GM13977 (cell line): ENCODE results near the gene NGF.
"Not testable (repeated sequence)": the region's sequence is repeated elsewhere in the genome, so short reads cannot be mapped to it uniquely, and the experiment has no call there.

ENCODE experiments used
- DNase-seq: peaks from one replicate; pipeline ENCODE4 v3.0.0; 2012; ENCODE audit warnings: low spot score
- in situ Hi-C: fragments of 300-500 bp; cut with MboI; formaldehyde crosslinking; loops from one replicate; pipeline ENCODE4 v1.12.0; 2022; ENCODE audit warnings: low sequenced_read_pairs, low pct_unique_long_range_greater_than_20kb, mixed read lengths, inconsistent platforms; ENCODE audit not compliant: unreplicated experiment
- TF ChIP-seq, protein P1 (sequence below): IDR thresholded peaks from 2 replicates; pipeline ENCODE4 v1.5.1; 2012; ENCODE audit warnings: mild to moderate bottlenecking, control low read depth; ENCODE audit not compliant: insufficient read depth; ENCODE audit errors: extremely low read depth, missing control alignments

NGF gene

DNA sequence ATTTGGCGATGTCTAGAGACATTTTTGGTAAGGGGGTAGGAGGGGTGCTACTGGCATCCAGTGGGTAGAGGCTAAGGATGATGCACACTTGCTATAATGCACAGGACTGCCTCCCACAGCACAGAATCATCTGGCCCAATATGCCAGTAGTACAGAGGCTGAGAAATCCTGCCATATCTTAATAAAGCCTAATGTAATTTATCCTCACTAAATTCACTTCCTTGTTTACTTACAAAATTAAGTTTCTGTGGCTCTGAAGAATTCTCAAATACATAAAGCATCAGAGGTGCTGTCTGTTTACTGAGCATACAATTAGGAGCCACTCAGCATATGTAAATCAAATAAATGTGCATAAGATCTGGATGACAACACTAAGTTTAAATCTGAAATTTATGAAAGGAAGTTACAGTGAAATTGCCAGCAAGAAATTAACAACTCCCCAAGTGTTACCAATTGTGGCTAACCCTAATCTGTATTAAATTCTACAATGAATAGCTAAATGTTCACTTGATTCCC, 26.5 kb downstream of the NGF start:
- TF ChIP-seq, protein P1, sequence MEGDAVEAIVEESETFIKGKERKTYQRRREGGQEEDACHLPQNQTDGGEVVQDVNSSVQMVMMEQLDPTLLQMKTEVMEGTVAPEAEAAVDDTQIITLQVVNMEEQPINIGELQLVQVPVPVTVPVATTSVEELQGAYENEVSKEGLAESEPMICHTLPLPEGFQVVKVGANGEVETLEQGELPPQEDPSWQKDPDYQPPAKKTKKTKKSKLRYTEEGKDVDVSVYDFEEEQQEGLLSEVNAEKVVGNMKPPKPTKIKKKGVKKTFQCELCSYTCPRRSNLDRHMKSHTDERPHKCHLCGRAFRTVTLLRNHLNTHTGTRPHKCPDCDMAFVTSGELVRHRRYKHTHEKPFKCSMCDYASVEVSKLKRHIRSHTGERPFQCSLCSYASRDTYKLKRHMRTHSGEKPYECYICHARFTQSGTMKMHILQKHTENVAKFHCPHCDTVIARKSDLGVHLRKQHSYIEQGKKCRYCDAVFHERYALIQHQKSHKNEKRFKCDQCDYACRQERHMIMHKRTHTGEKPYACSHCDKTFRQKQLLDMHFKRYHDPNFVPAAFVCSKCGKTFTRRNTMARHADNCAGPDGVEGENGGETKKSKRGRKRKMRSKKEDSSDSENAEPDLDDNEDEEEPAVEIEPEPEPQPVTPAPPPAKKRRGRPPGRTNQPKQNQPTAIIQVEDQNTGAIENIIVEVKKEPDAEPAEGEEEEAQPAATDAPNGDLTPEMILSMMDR: no peak
- DNase-seq: no peak
- in situ Hi-C loops: no loop called here

DNA sequence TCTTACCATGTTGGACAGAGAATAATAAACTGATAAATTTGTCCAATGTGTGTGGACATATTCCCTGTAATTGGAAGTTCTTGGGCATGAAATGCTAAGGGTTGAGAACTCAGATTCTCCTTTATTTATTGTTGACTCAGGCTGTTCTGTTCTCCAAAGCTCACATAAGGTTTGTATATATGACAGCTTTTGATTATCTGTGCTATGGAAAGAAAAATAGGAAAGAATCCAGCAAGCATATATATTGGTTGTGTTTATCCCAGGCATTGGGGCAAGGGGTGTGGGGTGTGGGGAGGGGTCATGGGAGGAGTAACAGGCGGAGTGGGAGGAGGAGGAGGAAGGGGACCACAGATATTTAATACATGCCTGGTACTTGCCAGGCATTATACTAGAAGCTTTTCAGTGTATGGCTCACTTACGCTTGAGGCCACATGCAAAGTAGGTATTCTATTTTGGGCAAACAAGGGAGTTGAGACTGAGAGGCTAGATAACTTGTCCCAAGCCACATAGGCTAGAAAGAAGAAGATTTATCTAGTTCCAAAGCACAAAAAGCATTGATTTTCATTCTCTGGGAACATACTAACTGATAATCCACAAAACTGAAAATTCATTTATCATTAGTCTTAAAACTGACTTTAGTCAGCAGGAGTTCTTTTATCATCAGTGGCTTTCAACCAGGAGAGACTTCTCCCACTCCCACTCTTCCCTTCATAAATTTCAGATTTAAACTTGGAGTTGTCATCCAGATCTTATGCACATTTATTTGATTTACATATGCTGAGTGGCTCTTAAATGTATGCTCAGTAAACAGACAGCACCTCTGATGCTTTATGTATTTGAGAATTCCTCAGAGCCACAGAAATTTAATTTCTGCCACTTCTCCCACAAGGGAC, 27.2 kb downstream of the NGF start:
- in situ Hi-C loops: no loop called here
- TF ChIP-seq, protein P1: no peak
- DNase-seq: no peak

DNA sequence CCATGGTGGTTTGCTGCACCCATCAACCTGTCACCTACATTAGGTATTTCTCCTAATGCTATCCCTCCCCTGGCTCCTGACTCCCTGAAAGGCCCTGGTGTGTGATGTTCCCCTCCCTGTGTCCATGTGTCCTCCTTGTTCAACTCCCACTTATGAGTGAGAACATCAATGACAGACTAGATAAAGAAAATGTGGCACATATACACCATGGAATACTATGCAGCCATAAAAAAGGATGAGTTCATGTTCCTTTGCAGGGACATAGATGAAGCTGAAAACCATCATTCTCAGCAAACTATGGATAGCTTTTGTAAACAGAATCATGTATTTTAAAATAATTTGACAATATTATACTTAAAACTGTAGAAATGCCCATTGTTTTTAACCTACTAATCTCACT, 28.5 kb downstream of the NGF start:
- DNase-seq, in situ Hi-C loops: not testable (repeated sequence)

DNA sequence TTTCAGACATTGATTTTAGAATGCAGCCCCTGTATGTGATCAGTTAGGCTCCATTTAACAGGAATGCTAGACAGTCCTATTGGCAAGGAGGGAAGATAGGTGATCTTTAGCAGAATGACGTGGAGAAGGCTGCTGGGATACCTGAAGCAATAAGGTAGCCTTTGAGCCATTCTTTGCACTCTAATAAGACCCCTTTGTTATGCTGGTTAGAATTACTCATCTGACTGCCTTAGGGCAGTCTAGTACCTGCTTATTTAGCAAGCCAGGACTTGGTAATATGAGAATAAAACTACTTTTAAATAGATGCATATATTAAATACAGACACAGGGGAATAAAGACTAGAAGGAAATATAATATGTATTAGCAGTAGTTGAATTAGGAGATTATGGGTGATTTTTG, 29.1 kb downstream of the NGF start:
- no peak for DNase-seq
- TF ChIP-seq, protein P1: no peak
- in situ Hi-C loops: no loop called here

DNA sequence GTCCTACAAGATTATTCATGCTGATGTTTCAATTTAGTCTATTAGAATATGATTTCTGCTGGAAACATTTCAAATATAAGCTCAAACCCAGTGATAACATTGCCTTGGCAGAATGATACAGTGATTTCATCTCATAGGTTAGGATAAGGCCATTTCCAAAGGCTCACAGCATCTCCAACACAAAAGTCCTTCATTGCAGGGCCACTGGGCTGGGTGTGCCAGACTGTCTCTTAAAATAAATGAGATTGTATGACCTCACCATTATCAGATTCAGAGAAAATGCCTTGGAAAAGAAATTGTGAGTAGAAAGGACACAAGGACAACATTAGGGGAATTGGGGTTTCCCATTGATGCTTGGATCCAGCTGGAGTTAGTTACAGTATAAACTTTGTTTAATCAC, 30.4 kb downstream of the NGF start:
- in situ Hi-C loops: no loop called here
- TF ChIP-seq, protein P1: no peak
- no peak for DNase-seq

DNA sequence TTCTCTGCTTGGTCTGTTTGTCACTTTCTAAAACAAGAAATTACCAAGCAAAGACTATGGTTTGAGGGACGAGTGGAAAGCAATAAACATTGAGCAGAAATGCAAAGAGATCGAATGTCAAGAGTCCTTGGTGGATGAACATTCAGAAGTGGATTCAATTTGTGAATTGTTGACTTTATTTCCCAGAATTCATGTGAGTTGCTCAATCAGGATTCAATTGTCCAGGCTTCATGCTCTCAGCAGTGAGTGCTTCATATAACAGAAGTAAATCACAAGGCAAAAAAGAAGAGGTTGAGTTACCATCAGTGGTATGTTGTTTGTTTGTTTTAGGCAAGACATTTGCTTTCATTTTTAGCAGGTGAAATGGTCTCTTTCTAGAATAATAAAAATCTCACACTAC, 31.9 kb downstream of the NGF start:
- no peak for DNase-seq
- in situ Hi-C loops: no loop called here
- TF ChIP-seq, protein P1: no peak

DNA sequence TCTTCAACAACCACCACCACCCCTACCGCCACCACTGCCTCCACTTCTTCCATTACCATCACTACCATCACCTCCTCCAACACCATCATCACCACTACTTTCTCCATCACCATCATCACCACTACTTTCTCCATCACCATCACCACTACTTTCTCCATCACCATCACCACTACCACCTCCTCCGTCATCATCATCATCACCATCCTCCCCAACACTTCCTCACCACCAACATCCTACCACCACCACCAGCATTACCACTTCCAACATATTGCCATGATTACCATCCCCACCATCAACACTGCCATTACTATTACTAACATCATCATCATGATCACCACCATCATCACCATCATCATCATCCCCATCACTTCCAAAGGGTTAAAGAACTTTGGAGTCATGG, 34.7 kb downstream of the NGF start:
- TF ChIP-seq, protein P1: no peak
- DNase-seq: no peak
- in situ Hi-C loops: no loop called here
